ENCODE measurements around the gene TRMT1.
A peak's percentile ranks its signal among the peaks of the same experiment; 100 is the strongest.

TRMT1 gene

GRCh38 chr19:13122980-13123957 is 6.7 kb upstream of the TRMT1 start:
- Histone ChIP-seq H3K36me3 (ENCODE audit: low read depth) (peaks cover 50% of the 10 kb centered on the region), H3K4me1 (ENCODE audit: insufficient read depth, poor library complexity, severe bottlenecking) (peaks cover 5% of the 10 kb centered on the region), H3K4me3 (ENCODE audit: severe bottlenecking) (no peak overlapping the region), H3K9me3 (ENCODE audit: severe bottlenecking) (no peaks in the 10 kb centered on the region), H3K27ac (ENCODE audit: poor library complexity, severe bottlenecking) (no peak overlapping the region), H3K27me3 (ENCODE audit: insufficient read depth, poor library complexity, severe bottlenecking) (no peaks in the 10 kb centered on the region)
- ATAC-seq (ENCODE audit: low read depth) (no peak), DNase-seq (ENCODE audit: low spot score) (no peak)
- TF ChIP-seq CTCF (IDR thresholded peaks at IDR 0.05; ENCODE audit: poor library complexity, severe bottlenecking), result no peak

- no peaks in the 10 kb centered on the region for H3K27me3 ChIP-seq (ENCODE audit: insufficient read depth, poor library complexity, severe bottlenecking)
- peaks cover 5% of the 10 kb centered on the region for H3K4me1 ChIP-seq (ENCODE audit: insufficient read depth, poor library complexity, severe bottlenecking)
- H3K27ac ChIP-seq (ENCODE audit: poor library complexity, severe bottlenecking), result no peak overlapping the region
- H3K36me3 ChIP-seq (ENCODE audit: low read depth), result peaks cover 50% of the 10 kb centered on the region
- ATAC-seq (ENCODE audit: low read depth) (no peak), DNase-seq (ENCODE audit: low spot score) (no peak)
- no peak for TF ChIP-seq CTCF (IDR thresholded peaks at IDR 0.05; ENCODE audit: poor library complexity, severe bottlenecking)
- no peaks in the 10 kb centered on the region for H3K9me3 ChIP-seq (ENCODE audit: severe bottlenecking)
- no peak overlapping the region for H3K4me3 ChIP-seq (ENCODE audit: severe bottlenecking)
These were observed 5.8 kb upstream of the TRMT1 start for GRCh38 chr19:13122275-13122878.

GRCh38 chr19:13121551-13122274 is 5.2 kb upstream of the TRMT1 start:
- Histone ChIP-seq H3K36me3 (ENCODE audit: low read depth) (peaks cover 48% of the 10 kb centered on the region), H3K4me1 (ENCODE audit: insufficient read depth, poor library complexity, severe bottlenecking) (peaks cover 5% of the 10 kb centered on the region), H3K27ac (ENCODE audit: poor library complexity, severe bottlenecking) (no peak overlapping the region), H3K9me3 (ENCODE audit: severe bottlenecking) (no peaks in the 10 kb centered on the region), H3K4me3 (ENCODE audit: severe bottlenecking) (no peak overlapping the region), H3K27me3 (ENCODE audit: insufficient read depth, poor library complexity, severe bottlenecking) (no peaks in the 10 kb centered on the region)
- ATAC-seq (ENCODE audit: low read depth), result no peak
- TF ChIP-seq CTCF (IDR thresholded peaks at IDR 0.05; ENCODE audit: poor library complexity, severe bottlenecking), result no peak
- DNase-seq (ENCODE audit: low spot score), result no peak

- DNase-seq (ENCODE audit: low spot score) (no peak), ATAC-seq (ENCODE audit: low read depth) (no peak)
- Histone ChIP-seq H3K27me3 (ENCODE audit: insufficient read depth, poor library complexity, severe bottlenecking) (no peaks in the 10 kb centered on the region), H3K4me1 (ENCODE audit: insufficient read depth, poor library complexity, severe bottlenecking) (peaks cover 5% of the 10 kb centered on the region), H3K27ac (ENCODE audit: poor library complexity, severe bottlenecking) (peak overlapping the region; percentile 88), H3K9me3 (ENCODE audit: severe bottlenecking) (no peaks in the 10 kb centered on the region), H3K36me3 (ENCODE audit: low read depth) (peaks cover 39% of the 10 kb centered on the region), H3K4me3 (ENCODE audit: severe bottlenecking) (no peak overlapping the region)
- no peak for TF ChIP-seq CTCF (IDR thresholded peaks at IDR 0.05; ENCODE audit: poor library complexity, severe bottlenecking)
These were observed 4.3 kb upstream of the TRMT1 start for GRCh38 chr19:13120817-13121216.
